Uterus (tissue), 2 donors: ENCODE data around the gene ZNF532.

ENCODE experiments used
- POLR2A ChIP-seq, 2 donors: fragments of 450-650 bp; IDR thresholded peaks; one replicate each; pipeline ENCODE4 v1.6.1; 2016; ENCODE audit warnings: antibody characterized with exemption in 2 of 2, mild to moderate bottlenecking in 1 of 2, moderate library complexity in 1 of 2
- TF ChIP-seq, protein P1 (sequence below), 4 experiments: fragments of 200-600 bp in 2 of 4; fragments of 450-650 bp in 2 of 4; sonication (generic) in 2 of 4; IDR thresholded peaks; one replicate each; pipeline ENCODE4 v1.5.1; 2016 to 2019; ENCODE audit warnings: antibody characterized with exemption in 4 of 4, mild to moderate bottlenecking in 2 of 4, moderate library complexity in 1 of 4

DNA sequence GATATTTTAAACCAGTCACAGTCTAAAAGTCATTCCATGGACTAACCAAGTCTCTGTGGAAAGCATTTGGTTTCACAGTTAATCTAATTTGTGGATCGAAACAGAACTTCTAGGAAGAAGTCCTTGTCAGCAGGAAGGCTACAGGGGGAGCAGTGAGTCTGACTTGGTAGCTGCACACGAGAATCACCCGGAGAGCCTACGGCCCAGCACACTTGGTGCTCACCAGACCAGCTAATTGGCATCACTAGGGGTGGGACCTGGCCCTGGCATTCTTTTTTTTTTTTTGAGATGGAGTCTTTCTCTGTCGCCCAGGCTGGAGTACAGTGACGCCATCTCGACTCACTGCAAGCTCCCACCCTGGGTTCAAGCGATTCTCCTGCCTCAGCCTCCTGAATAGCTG is 97.7 kb downstream of the ZNF532 start:
- TF ChIP-seq, protein P1, sequence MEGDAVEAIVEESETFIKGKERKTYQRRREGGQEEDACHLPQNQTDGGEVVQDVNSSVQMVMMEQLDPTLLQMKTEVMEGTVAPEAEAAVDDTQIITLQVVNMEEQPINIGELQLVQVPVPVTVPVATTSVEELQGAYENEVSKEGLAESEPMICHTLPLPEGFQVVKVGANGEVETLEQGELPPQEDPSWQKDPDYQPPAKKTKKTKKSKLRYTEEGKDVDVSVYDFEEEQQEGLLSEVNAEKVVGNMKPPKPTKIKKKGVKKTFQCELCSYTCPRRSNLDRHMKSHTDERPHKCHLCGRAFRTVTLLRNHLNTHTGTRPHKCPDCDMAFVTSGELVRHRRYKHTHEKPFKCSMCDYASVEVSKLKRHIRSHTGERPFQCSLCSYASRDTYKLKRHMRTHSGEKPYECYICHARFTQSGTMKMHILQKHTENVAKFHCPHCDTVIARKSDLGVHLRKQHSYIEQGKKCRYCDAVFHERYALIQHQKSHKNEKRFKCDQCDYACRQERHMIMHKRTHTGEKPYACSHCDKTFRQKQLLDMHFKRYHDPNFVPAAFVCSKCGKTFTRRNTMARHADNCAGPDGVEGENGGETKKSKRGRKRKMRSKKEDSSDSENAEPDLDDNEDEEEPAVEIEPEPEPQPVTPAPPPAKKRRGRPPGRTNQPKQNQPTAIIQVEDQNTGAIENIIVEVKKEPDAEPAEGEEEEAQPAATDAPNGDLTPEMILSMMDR (IDR thresholded peaks at IDR 0.05) = no peak
- no peak for TF ChIP-seq POLR2A (IDR thresholded peaks at IDR 0.05)
